HEK293 (cell line): ENCODE data around the gene ME2.

Source experiments
- CTCF ChIP-seq: fragments of 450-650 bp; formaldehyde crosslinking; IDR thresholded peaks from 2 replicates; pipeline ENCODE4 v1.5.1; 2016; ENCODE audit warnings: missing biosample characterization, missing genetic modification characterization
- ZBTB7A ChIP-seq: fragments of 450-650 bp; formaldehyde crosslinking; IDR thresholded peaks from 2 replicates; pipeline ENCODE4 v1.5.1; 2016; ENCODE audit warnings: low read depth, missing biosample characterization, missing genetic modification characterization
- ZNF202 ChIP-seq: fragments of 450-650 bp; formaldehyde crosslinking; IDR thresholded peaks from 2 replicates; pipeline ENCODE4 v1.5.1; 2016; ENCODE audit warnings: missing biosample characterization, missing genetic modification characterization, borderline replicate concordance
- ZNF629 ChIP-seq: fragments of 450-650 bp; formaldehyde crosslinking; IDR thresholded peaks from 2 replicates; pipeline ENCODE4 v1.5.1; 2017; ENCODE audit warnings: missing biosample characterization, missing genetic modification characterization
- TF ChIP-seq, protein P1 (sequence below): fragments of 450-650 bp; formaldehyde crosslinking; IDR thresholded peaks from 2 replicates; pipeline ENCODE4 v1.5.1; 2016; ENCODE audit warnings: missing biosample characterization, missing genetic modification characterization

GRCh38 chr18:50849419-50849821 is 29.5 kb upstream of the ME2 start:
- no peak for TF ChIP-seq CTCF (tag by site-specific recombination)
- no peak for TF ChIP-seq ZNF629
- TF ChIP-seq, protein P1, sequence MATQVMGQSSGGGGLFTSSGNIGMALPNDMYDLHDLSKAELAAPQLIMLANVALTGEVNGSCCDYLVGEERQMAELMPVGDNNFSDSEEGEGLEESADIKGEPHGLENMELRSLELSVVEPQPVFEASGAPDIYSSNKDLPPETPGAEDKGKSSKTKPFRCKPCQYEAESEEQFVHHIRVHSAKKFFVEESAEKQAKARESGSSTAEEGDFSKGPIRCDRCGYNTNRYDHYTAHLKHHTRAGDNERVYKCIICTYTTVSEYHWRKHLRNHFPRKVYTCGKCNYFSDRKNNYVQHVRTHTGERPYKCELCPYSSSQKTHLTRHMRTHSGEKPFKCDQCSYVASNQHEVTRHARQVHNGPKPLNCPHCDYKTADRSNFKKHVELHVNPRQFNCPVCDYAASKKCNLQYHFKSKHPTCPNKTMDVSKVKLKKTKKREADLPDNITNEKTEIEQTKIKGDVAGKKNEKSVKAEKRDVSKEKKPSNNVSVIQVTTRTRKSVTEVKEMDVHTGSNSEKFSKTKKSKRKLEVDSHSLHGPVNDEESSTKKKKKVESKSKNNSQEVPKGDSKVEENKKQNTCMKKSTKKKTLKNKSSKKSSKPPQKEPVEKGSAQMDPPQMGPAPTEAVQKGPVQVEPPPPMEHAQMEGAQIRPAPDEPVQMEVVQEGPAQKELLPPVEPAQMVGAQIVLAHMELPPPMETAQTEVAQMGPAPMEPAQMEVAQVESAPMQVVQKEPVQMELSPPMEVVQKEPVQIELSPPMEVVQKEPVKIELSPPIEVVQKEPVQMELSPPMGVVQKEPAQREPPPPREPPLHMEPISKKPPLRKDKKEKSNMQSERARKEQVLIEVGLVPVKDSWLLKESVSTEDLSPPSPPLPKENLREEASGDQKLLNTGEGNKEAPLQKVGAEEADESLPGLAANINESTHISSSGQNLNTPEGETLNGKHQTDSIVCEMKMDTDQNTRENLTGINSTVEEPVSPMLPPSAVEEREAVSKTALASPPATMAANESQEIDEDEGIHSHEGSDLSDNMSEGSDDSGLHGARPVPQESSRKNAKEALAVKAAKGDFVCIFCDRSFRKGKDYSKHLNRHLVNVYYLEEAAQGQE (tag by site-specific recombination), result no peak
- TF ChIP-seq ZBTB7A, result no peak
- TF ChIP-seq ZNF202 (tag by site-specific recombination), result no peak
